ENCODE results near the gene SNTA1.

DNA sequence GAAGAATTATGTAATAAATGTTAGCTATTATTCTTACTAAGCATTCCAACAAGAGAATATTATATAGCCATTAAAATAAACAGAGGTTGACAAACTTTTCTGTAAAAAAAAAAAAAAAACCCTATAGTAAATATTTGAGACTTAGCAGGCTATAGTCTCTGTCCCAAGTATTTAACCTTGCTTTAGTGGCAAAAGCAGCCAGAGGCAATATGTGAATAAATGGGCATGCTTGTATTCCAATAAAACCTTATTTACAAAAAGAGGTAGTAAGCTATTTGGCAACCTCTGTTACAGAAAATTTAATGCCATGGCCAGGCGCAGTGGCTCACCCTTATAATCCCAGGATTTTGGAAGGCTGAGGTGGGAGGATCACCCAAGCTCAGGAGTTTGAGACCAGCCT is 56.9 kb downstream of the SNTA1 start:
- TF ChIP-seq SIN3A (IDR thresholded peaks at IDR 0.05; ENCODE audit: borderline replicate concordance, low read depth, low read length) (no peak), RFX5 (IDR thresholded peaks at IDR 0.05; ENCODE audit: low read length) (no peak), YY1 (IDR thresholded peaks at IDR 0.05; ENCODE audit: low read depth) (no peak), RAD21 (IDR thresholded peaks at IDR 0.05; ENCODE audit: low read length) (no peak), RCOR1 (IDR thresholded peaks at IDR 0.05; ENCODE audit: low read length) (no peak), NRF1 (IDR thresholded peaks at IDR 0.05; ENCODE audit: low read depth, low read length) (no peak), EZH2phosphoT487 (IDR thresholded peaks at IDR 0.05; ENCODE audit: borderline replicate concordance, low read depth) (no peak), GABPA (IDR thresholded peaks at IDR 0.05; ENCODE audit: low read depth) (no peak)
- TF ChIP-seq, protein P1, sequence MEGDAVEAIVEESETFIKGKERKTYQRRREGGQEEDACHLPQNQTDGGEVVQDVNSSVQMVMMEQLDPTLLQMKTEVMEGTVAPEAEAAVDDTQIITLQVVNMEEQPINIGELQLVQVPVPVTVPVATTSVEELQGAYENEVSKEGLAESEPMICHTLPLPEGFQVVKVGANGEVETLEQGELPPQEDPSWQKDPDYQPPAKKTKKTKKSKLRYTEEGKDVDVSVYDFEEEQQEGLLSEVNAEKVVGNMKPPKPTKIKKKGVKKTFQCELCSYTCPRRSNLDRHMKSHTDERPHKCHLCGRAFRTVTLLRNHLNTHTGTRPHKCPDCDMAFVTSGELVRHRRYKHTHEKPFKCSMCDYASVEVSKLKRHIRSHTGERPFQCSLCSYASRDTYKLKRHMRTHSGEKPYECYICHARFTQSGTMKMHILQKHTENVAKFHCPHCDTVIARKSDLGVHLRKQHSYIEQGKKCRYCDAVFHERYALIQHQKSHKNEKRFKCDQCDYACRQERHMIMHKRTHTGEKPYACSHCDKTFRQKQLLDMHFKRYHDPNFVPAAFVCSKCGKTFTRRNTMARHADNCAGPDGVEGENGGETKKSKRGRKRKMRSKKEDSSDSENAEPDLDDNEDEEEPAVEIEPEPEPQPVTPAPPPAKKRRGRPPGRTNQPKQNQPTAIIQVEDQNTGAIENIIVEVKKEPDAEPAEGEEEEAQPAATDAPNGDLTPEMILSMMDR (IDR thresholded peaks at IDR 0.05): no peak
- TF ChIP-seq, protein P2, sequence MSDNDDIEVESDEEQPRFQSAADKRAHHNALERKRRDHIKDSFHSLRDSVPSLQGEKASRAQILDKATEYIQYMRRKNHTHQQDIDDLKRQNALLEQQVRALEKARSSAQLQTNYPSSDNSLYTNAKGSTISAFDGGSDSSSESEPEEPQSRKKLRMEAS (IDR thresholded peaks at IDR 0.05; ENCODE audit: low read depth): no peak
- TF ChIP-seq, protein P3, sequence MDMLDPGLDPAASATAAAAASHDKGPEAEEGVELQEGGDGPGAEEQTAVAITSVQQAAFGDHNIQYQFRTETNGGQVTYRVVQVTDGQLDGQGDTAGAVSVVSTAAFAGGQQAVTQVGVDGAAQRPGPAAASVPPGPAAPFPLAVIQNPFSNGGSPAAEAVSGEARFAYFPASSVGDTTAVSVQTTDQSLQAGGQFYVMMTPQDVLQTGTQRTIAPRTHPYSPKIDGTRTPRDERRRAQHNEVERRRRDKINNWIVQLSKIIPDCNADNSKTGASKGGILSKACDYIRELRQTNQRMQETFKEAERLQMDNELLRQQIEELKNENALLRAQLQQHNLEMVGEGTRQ (IDR thresholded peaks at IDR 0.05; ENCODE audit: borderline replicate concordance, low read depth, low read length): no peak
- TF ChIP-seq, protein P4, sequence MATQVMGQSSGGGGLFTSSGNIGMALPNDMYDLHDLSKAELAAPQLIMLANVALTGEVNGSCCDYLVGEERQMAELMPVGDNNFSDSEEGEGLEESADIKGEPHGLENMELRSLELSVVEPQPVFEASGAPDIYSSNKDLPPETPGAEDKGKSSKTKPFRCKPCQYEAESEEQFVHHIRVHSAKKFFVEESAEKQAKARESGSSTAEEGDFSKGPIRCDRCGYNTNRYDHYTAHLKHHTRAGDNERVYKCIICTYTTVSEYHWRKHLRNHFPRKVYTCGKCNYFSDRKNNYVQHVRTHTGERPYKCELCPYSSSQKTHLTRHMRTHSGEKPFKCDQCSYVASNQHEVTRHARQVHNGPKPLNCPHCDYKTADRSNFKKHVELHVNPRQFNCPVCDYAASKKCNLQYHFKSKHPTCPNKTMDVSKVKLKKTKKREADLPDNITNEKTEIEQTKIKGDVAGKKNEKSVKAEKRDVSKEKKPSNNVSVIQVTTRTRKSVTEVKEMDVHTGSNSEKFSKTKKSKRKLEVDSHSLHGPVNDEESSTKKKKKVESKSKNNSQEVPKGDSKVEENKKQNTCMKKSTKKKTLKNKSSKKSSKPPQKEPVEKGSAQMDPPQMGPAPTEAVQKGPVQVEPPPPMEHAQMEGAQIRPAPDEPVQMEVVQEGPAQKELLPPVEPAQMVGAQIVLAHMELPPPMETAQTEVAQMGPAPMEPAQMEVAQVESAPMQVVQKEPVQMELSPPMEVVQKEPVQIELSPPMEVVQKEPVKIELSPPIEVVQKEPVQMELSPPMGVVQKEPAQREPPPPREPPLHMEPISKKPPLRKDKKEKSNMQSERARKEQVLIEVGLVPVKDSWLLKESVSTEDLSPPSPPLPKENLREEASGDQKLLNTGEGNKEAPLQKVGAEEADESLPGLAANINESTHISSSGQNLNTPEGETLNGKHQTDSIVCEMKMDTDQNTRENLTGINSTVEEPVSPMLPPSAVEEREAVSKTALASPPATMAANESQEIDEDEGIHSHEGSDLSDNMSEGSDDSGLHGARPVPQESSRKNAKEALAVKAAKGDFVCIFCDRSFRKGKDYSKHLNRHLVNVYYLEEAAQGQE (IDR thresholded peaks at IDR 0.05; ENCODE audit: low read depth, low read length): no peak
- TF ChIP-seq, protein P5, sequence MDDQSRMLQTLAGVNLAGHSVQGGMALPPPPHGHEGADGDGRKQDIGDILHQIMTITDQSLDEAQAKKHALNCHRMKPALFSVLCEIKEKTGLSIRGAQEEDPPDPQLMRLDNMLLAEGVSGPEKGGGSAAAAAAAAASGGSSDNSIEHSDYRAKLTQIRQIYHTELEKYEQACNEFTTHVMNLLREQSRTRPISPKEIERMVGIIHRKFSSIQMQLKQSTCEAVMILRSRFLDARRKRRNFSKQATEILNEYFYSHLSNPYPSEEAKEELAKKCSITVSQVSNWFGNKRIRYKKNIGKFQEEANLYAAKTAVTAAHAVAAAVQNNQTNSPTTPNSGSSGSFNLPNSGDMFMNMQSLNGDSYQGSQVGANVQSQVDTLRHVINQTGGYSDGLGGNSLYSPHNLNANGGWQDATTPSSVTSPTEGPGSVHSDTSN (IDR thresholded peaks at IDR 0.05): no peak

All from SK-N-SH (cell line).